Osteoblast (primary cell): ENCODE measurements around the gene CNR2. TPM values are rescaled to one million over a fixed set of nuclear protein-coding genes. Genes with fewer than 3 reads are reported as not detected.
A peak's percentile ranks its signal among the peaks of the same experiment; 100 is the strongest.
"Not testable (repeated sequence)": the region's sequence is repeated elsewhere in the genome, so short reads cannot be mapped to it uniquely, and the experiment has no call there.

Experiments used
- DNase-seq: peaks from one replicate; pipeline ENCODE4 v3.0.0; 2011; ENCODE audit warnings: low spot score, mixed read lengths; ENCODE audit not compliant: insufficient read length; ENCODE audit errors: missing footprints
- H2AFZ ChIP-seq: 2 replicates; pipeline ENCODE4 v1.6.0; 2011; ENCODE audit warnings: mild to moderate bottlenecking, low read length
- H3K27ac ChIP-seq: 2 replicates; pipeline ENCODE4 v1.5.1; 2011; ENCODE audit warnings: mild to moderate bottlenecking, low read depth, low read length, moderate library complexity
- H3K27me3 ChIP-seq: 2 replicates; pipeline ENCODE4 v1.6.0; 2012; ENCODE audit warnings: mild to moderate bottlenecking, control low read depth, inconsistent platforms, low read length, moderate library complexity; ENCODE audit not compliant: insufficient read depth
- H3K36me3 ChIP-seq: 2 replicates; pipeline ENCODE4 v1.5.1; 2011; ENCODE audit warnings: mild to moderate bottlenecking, low read length, control low read depth, moderate library complexity; ENCODE audit not compliant: insufficient read depth
- H3K4me1 ChIP-seq: 2 replicates; pipeline ENCODE4 v1.5.1; 2011; ENCODE audit warnings: mild to moderate bottlenecking, low read length, control low read depth, moderate library complexity; ENCODE audit not compliant: insufficient read depth
- H3K4me2 ChIP-seq: 2 replicates; pipeline ENCODE4 v1.6.0; 2011; ENCODE audit warnings: mild to moderate bottlenecking, low read length; ENCODE audit not compliant: insufficient read depth
- H3K4me3 ChIP-seq: fragments of 200-600 bp; sonication (generic); 3 replicates; pipeline ENCODE4 v1.5.1; 2012; ENCODE audit warnings: mild to moderate bottlenecking, low read length, inconsistent platforms; ENCODE audit not compliant: insufficient read depth
- H3K79me2 ChIP-seq: 2 replicates; pipeline ENCODE4 v1.6.0; 2012; ENCODE audit warnings: mild to moderate bottlenecking, low read length, control low read depth, inconsistent platforms; ENCODE audit not compliant: insufficient read depth
- H3K9me3 ChIP-seq: 2 replicates; pipeline ENCODE4 v1.5.1; 2011; ENCODE audit warnings: low read depth, low read length, control low read depth
- H4K20me1 ChIP-seq: 2 replicates; pipeline ENCODE4 v1.6.0; 2012; ENCODE audit warnings: mild to moderate bottlenecking, low read length, control low read depth; ENCODE audit not compliant: insufficient read depth
- CTCF ChIP-seq: IDR thresholded peaks from 2 replicates; pipeline ENCODE4 v1.5.1; 2011; ENCODE audit warnings: mild to moderate bottlenecking, low read depth, low read length, moderate library complexity; ENCODE audit errors: extremely low read depth
- total RNA-seq: library from RNA; depleted of rRNA; stranded (reverse); fragments of >200 nt; gene quantifications from 2 replicates; pipeline ENCODE4 v1.2.3, GENCODE V29; 2012

The CNR2 gene
- total RNA-seq, 1 donor = not detected

GRCh38 chr1:23958810-23959460 is 45.8 kb upstream of the CNR2 start:
- peak; percentile 36 for TF ChIP-seq CTCF
- Histone ChIP-seq H2AFZ (peak overlapping the region; percentile 81), H3K4me3 (peak overlapping the region; percentile 98), H3K4me2 (peak overlapping the region; percentile 89), H3K36me3 (peaks cover 20% of the 10 kb centered on the region), H3K27ac (peak overlapping the region; percentile 99), H3K9me3 (no peaks in the 10 kb centered on the region), H3K4me1 (peaks cover 18% of the 10 kb centered on the region), H4K20me1 (peaks cover 10% of the 10 kb centered on the region), H3K79me2 (peaks cover 24% of the 10 kb centered on the region), H3K27me3 (no peaks in the 10 kb centered on the region)
- peak; percentile 97 for DNase-seq

- H3K27me3 ChIP-seq, H3K9me3 ChIP-seq, H4K20me1 ChIP-seq, DNase-seq: not testable (repeated sequence)
- Histone ChIP-seq H3K27ac (peak overlapping the region; percentile 99), H3K36me3 (peaks cover 15% of the 10 kb centered on the region), H3K4me3 (peak overlapping the region; percentile 98), H2AFZ (peak overlapping the region; percentile 81), H3K79me2 (peaks cover 24% of the 10 kb centered on the region), H3K4me2 (peak overlapping the region; percentile 89), H3K4me1 (peaks cover 18% of the 10 kb centered on the region)
Observed at GRCh38 chr1:23958040-23958809, 45.1 kb upstream of the CNR2 start.

GRCh38 chr1:23957096-23957495 is 43.9 kb upstream of the CNR2 start:
- Histone ChIP-seq H3K4me1 (peaks cover 20% of the 10 kb centered on the region), H3K27me3 (no peaks in the 10 kb centered on the region), H3K79me2 (peaks cover 24% of the 10 kb centered on the region), H2AFZ (no peak overlapping the region), H3K27ac (no peak overlapping the region), H3K4me3 (no peak overlapping the region), H4K20me1 (peaks cover 10% of the 10 kb centered on the region), H3K36me3 (peaks cover 11% of the 10 kb centered on the region), H3K4me2 (no peak overlapping the region), H3K9me3 (no peaks in the 10 kb centered on the region)
- no peak for DNase-seq
- no peak for TF ChIP-seq CTCF

- no peak for TF ChIP-seq CTCF
- DNase-seq = no peak
- Histone ChIP-seq H3K27ac (no peak overlapping the region), H3K27me3 (no peaks in the 10 kb centered on the region), H3K79me2 (no peaks in the 10 kb centered on the region), H3K4me1 (peaks cover 16% of the 10 kb centered on the region), H3K4me2 (no peak overlapping the region), H4K20me1 (no peaks in the 10 kb centered on the region), H2AFZ (no peak overlapping the region), H3K9me3 (no peaks in the 10 kb centered on the region), H3K36me3 (no peaks in the 10 kb centered on the region), H3K4me3 (no peak overlapping the region)
Observed at GRCh38 chr1:23953020-23953419, 39.9 kb upstream of the CNR2 start.
